ENCODE results near the gene RXFP4.
A peak's percentile ranks its signal among the peaks of the same experiment; 100 is the strongest.

RXFP4 gene

DNA sequence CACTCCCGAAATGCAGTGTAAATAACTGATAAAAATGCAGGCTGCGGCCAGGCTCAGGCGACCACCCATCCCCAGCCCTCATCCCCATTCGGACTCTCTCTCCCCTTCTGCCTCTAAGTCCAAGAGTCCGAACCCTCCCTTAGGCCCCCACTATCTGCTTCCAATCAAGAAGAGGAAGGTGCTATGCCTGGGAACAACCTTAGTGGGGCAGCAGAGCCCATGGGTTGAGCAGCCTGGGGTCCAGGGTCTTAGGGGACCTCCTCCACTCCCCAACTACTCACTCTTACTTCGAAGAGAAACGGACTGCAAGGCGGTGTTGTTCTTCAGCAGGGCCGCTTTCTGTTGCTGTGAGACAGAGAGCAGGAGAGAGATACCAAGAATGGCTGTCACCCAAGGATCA, 24.7 kb downstream of the RXFP4 start:
- Mint-ChIP-seq H3K27ac (peak overlapping the region; percentile 75 to 91 (median 80)), H3K9me3 (no peaks in the 10 kb centered on the region), H3K36me3 (ENCODE audit: low read depth) (peaks cover 59% of the 10 kb centered on the region), H3K4me1 (peaks cover 54% of the 10 kb centered on the region), H3K27me3 (ENCODE audit: low read depth) (no peaks in the 10 kb centered on the region), H3K4me3 (peak overlapping the region in 1 of 3 experiments; percentile 62)
- peak in 2 of 3 experiments; percentile 16 to 30 for TF ChIP-seq CTCF (IDR thresholded peaks at IDR 0.05; ENCODE audit: unreplicated experiment in 3 of 3)

GRCh38 chr1:155966750-155967149, 25.3 kb downstream of the RXFP4 start:
- H3K27ac Mint-ChIP-seq = peak overlapping the region; percentile 91 to 95 (median 94)
- H3K4me3 Mint-ChIP-seq = peak overlapping the region in 1 of 3 experiments; percentile 76
- H3K27me3 Mint-ChIP-seq (ENCODE audit: low read depth) = no peaks in the 10 kb centered on the region
- H3K36me3 Mint-ChIP-seq (ENCODE audit: low read depth) = peaks cover 55% of the 10 kb centered on the region
- H3K4me1 Mint-ChIP-seq = peaks cover 60% of the 10 kb centered on the region
- no peaks in the 10 kb centered on the region for H3K9me3 Mint-ChIP-seq
- TF ChIP-seq CTCF (IDR thresholded peaks at IDR 0.05; ENCODE audit: unreplicated experiment in 3 of 3) = no peak

- H3K36me3 Mint-ChIP-seq (ENCODE audit: low read depth) = peaks cover 48% of the 10 kb centered on the region
- H3K27me3 Mint-ChIP-seq (ENCODE audit: low read depth) = no peaks in the 10 kb centered on the region
- H3K4me1 Mint-ChIP-seq = peaks cover 66% of the 10 kb centered on the region
- H3K9me3 Mint-ChIP-seq = no peaks in the 10 kb centered on the region
- peak overlapping the region; percentile 91 to 95 (median 94) for H3K27ac Mint-ChIP-seq
- no peak for TF ChIP-seq CTCF (IDR thresholded peaks at IDR 0.05; ENCODE audit: unreplicated experiment in 3 of 3)
- peak overlapping the region; percentile 57 to 76 (median 66) for H3K4me3 Mint-ChIP-seq
These were observed 26.1 kb downstream of the RXFP4 start for GRCh38 chr1:155967341-155968050.

DNA sequence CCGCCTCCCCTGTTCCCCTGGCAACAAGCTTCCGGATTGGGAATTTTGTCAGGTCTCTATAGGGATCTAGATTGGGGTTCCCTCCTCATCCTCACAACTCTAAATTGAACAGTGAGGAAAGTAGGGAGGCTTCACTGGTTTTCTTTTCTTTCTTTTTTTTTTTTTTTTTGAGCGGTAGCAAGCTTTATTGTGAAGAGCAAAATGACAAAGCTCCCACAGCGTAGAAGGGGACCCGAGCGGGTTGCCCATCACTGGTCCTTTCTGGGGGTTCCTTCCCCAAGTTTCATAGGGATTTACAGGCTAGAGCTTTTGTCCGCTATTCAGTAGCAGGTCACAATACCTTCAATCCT, 26.6 kb downstream of the RXFP4 start:
- peak overlapping the region; percentile 91 to 95 (median 94) for H3K27ac Mint-ChIP-seq
- H3K36me3 Mint-ChIP-seq (ENCODE audit: low read depth) = peaks cover 43% of the 10 kb centered on the region
- no peaks in the 10 kb centered on the region for H3K9me3 Mint-ChIP-seq
- peaks cover 72% of the 10 kb centered on the region for H3K4me1 Mint-ChIP-seq
- no peaks in the 10 kb centered on the region for H3K27me3 Mint-ChIP-seq (ENCODE audit: low read depth)
- TF ChIP-seq CTCF (IDR thresholded peaks at IDR 0.05; ENCODE audit: unreplicated experiment in 3 of 3) = no peak
- H3K4me3 Mint-ChIP-seq = peak overlapping the region; percentile 57 to 76 (median 66)

DNA sequence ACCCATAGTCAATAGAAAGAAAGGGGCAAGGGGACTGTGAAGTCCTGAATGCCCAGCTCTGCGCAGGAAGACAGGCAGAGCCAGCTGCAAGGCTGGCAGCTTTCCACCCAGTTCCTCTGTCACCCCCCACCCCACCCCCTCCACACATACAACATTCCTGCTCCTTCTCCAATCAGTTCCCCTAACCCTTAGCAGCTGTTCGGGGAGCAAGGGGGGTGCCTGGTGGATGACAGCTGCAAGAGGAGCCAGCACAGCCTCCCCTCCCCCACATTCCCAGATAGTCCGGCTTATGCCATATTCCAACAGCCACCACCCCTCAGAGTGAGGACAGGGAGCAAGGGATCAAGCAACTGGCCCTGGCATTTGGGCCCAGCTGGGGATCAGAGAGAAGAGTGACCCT, 27.2 kb downstream of the RXFP4 start:
- Mint-ChIP-seq H3K4me1 (peaks cover 77% of the 10 kb centered on the region), H3K27ac (peak overlapping the region; percentile 91 to 95 (median 94)), H3K9me3 (no peaks in the 10 kb centered on the region), H3K4me3 (peak overlapping the region; percentile 57 to 76 (median 66)), H3K36me3 (ENCODE audit: low read depth) (peaks cover 43% of the 10 kb centered on the region), H3K27me3 (ENCODE audit: low read depth) (no peaks in the 10 kb centered on the region)
- no peak for TF ChIP-seq CTCF (IDR thresholded peaks at IDR 0.05; ENCODE audit: unreplicated experiment in 3 of 3)

DNA sequence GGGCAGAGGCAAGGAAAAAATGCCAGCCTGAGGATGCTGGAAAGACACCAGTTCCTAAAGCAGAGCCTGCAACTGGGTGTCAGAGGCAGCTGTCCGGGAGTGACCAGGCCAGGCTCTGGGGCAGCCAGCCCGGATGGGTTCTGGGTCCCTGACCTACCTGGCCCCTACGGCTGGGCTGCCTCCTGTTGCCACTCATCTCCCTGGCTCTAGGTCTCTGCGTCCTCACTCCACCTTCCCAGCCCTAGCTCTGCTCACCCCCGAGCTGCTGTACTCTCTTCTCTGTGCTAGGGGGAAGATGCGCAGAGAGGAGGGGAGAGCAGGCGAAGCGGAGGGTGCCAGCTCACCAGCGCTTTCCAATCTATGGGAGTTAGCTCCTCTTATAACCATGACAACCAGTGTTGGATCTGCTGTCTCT, 27.9 kb downstream of the RXFP4 start:
- no peaks in the 10 kb centered on the region for H3K27me3 Mint-ChIP-seq (ENCODE audit: low read depth)
- H3K36me3 Mint-ChIP-seq (ENCODE audit: low read depth) = peaks cover 40% of the 10 kb centered on the region
- H3K4me1 Mint-ChIP-seq = peaks cover 81% of the 10 kb centered on the region
- H3K9me3 Mint-ChIP-seq = no peaks in the 10 kb centered on the region
- no peak for TF ChIP-seq CTCF (IDR thresholded peaks at IDR 0.05; ENCODE audit: unreplicated experiment in 3 of 3)
- peak overlapping the region in 2 of 3 experiments; percentile 64 to 76 for H3K4me3 Mint-ChIP-seq
- H3K27ac Mint-ChIP-seq = peak overlapping the region; percentile 91 to 95 (median 94)
